ENCODE data around the gene STAC2.

Gene STAC2

GRCh38 chr17:39231591-39232551 is 6.1 kb upstream of the STAC2 start:
- DNase-seq = peak; percentile 53

DNA sequence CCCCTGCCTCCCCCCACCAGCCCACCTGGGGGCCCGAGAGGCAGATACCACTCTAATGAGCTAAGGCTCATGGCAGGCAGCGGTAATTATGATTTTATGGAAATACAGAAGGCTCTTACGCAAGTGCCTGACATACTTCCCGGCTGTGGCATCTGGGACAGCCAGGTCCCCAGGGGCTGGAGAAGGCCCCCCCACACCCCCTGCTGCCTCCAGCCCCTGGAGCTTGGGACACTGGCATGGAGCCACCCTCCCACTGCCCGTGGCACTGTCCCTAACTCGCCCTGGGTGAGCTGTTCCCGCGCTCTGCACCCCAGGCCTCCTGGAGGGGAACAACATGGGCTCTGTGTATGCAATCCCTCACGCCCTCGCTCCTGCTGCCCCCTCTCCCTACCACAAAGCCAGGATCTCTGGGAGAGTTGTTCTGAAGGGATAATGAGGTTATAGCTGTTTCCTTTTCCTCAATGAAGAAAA is 5.4 kb upstream of the STAC2 start:
- no peak for DNase-seq

GRCh38 chr17:39230361-39230760 is 4.6 kb upstream of the STAC2 start:
- no peak for DNase-seq

- no peak for DNase-seq
These were observed 3.6 kb upstream of the STAC2 start for GRCh38 chr17:39229274-39229913.

DNA sequence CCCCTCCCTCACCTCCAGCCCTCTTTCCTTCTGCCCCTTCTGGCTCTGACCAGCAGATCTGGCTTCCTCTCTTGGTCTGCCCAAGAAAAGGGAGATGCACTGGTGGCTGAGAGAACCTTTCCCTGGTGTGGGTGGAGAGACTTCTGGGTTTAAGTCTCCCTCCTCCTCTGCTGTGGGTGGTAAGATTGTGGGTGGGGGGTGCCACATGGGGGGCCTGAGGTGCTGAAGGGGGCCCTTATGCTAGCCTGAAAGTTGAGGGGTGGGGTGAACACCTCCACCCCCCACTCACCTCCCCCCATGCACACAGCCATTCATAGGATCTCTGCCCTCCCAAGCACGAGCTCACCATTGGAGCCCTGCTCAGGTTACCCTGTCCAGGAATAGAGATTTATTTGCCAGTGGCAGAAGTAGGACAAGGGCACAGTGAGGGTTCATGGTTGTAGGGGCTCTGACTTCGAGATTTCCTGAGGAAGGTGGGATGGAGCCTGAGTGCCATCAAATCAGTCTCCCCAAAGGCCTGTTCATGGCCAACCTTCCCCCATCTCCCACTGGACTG is 1.7 kb upstream of the STAC2 start:
- DNase-seq = no peak

DNA sequence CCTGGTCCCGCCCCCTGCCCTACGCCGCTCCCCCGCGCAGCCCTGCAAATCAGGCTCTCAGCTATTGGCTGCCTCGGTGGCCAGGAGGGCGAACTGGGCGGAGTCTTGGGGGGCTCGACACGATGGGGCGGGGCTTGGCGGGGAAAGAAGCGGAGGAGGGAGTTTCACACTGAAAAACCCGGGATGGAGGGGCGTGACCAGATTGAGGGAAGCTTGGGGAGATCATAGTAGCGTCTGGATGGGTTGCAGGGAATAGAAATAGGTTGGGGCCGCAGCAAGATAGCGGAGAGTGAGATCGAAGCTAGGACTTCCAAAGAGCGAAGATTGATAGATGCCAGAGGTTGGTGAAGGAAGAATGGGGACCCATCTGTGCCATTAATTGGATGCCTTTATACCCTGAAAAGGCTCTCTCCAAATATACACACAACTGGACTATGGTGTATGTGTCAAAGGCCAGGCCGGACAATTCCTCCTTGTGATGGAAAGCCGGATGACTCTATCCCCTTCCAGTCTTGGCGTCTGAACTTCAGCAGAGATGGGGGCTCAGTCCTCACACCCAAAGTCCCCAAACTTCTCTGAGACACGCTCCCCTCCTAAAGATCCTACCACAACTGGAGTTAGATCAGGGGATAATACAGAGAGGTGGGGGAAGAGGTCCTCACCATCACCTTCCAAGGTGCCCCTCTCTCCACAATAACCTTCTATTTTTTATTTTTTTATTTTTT is 376 bp upstream of the STAC2 start:
- DNase-seq = peak; percentile 29

GRCh38 chr17:39224778-39225307 is 902 bp downstream of the STAC2 start:
- no peak for DNase-seq

GRCh38 chr17:39223907-39224777 is 1.6 kb downstream of the STAC2 start:
- DNase-seq = no peak

DNA sequence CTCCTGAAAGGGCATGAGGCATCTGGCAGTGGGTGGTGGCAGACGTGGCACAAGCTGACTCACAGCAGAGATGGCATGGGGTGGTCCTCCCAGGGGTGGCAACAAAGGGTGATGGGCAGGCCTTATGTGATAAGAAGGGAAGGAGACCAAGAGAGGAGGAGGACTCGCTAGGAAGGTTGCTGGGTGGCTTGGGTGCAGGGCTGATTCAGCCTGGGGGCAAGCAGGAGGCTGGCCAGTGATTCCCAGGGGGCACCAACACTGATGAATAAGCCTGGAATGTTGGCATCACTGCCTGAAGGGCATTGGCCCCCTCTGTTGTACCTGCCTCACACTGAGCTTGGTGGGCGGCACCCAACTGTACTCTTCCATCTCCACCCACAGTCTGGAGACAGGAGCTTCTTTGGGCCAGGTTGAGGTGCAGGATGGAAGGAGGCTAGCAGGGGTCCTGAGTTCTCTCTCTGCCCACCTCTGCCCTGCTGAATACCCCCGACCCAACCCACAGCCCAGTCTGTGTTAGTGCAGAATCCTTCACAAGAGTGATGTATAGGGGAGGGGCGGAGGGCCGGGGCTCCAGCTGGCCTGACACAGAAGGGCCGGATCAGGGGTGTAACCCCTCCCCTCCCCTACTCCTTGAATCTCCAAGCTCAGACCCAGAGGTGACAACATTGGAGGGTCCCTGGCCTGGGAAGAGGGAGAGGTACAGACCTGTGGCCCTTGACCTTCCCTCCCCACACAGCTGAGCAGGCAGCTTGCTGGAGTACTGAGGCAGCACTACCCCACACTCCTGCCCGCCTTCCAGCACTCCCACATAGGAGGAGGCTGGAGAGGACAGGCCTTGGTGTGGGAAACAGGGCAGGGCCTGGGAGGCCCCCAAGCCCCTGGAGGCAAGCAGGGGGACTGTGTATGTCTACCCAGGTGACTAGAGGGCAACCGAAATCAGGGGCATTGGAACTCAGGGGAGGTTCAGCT is 2.6 kb downstream of the STAC2 start:
- no peak for DNase-seq

GRCh38 chr17:39222151-39222550 is 3.6 kb downstream of the STAC2 start:
- no peak for DNase-seq

DNA sequence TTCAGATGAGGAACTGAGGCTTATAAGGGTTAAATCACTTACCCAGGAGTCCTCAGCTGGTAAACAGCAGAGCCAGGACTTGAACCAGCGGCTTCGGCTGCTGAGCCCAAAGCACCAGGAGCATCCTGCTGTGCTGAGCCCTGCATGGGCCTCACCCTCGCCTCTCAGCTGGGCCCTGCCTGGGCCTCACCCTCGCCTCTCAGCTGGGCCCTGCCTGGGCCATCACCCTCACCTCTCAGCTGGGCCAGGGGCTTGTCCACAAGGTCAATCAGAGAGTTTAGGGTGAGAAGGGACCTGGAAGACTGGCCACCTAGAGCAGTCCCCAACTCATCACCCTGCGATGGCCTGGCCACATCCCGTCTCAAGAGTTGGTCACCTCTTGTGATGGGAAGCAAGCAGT is 4.2 kb downstream of the STAC2 start:
- DNase-seq = no peak

- no peak for DNase-seq
These were observed 6.0 kb downstream of the STAC2 start for GRCh38 chr17:39219647-39220154.

DNA sequence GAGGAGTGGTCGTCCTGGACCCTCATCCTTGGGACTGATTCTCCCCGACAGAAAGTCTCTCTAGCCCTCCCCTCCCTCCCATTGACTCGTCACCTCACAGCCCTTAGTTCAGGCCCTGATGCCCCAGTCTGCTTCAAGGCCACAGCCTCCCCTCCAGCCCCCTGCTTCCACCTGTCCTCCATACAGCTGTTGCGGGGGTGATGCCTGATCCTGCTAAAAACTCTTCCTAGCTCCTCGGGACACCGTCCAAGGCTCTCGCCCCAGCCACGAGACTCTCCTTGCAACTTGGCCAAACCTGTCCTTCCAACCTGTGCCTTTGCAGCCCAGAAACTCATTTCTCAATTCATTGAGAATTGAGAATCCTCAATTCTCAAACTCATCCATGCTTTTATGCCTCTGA is 6.8 kb downstream of the STAC2 start:
- no peak for DNase-seq

DNA sequence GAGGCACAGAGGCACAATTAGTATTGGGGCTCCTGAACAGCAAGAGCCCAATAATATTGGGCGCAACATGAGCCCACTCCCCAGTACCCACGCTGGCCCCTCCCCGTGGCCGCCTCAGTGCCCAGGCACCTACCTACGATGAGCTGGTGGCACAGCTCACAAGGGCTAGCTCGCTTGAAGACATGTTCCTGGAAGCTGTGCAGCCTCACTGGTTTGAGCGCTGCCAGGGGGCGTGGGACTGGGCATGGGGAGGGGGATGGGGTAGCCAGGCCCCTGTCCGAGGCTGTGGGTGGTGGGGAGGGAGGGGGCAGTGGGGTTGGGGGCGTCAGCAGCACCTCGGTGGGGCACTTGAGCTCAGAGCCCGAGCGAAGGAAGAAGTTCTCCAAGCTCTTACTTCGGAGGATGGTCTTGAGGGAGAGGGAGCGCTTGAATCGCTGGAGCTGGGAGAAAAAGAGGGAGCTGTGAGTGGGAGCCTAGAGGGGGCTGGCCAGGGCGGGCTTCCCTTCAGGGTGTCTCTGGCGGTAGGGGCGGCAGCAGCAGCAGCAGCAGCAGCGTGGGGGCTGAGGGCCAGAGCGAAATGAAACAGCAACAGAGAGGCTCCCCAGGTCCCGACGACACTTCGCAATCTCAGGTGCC is 7.9 kb downstream of the STAC2 start:
- DNase-seq = no peak

GRCh38 chr17:39213852-39214251 is 11.9 kb downstream of the STAC2 start:
- no peak for DNase-seq

DNA sequence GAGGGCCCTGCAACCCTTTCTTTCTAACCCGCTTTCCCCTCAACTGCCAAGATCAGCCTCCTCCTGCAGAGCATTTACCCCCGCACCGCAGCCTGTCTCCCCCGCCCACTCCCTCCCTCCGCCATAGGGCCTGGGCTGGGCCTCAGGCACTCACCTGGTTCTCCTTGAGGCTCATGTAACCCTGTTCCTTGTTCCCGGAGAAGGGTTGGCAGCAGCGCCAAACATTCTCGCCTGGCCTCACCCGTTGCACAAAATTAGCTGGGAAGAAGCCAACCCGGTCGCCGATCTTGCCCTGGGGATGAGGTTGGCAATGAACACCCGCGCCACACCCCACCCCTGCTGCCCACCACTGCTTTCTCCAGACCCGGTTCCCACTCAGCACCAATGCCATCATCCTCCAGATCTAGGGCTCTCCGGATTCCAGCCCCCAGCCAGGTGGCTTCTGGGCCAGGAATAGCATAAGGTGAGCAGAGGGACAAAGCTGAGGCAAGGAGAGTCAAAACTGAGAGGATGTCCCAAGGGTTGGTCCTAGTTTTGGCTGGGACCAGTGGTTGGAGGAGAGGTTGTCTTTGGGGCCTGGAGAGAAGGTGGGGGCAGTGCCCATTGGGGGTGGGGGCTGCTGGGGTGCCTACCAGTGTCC is 12.8 kb downstream of the STAC2 start:
- DNase-seq = no peak

DNA sequence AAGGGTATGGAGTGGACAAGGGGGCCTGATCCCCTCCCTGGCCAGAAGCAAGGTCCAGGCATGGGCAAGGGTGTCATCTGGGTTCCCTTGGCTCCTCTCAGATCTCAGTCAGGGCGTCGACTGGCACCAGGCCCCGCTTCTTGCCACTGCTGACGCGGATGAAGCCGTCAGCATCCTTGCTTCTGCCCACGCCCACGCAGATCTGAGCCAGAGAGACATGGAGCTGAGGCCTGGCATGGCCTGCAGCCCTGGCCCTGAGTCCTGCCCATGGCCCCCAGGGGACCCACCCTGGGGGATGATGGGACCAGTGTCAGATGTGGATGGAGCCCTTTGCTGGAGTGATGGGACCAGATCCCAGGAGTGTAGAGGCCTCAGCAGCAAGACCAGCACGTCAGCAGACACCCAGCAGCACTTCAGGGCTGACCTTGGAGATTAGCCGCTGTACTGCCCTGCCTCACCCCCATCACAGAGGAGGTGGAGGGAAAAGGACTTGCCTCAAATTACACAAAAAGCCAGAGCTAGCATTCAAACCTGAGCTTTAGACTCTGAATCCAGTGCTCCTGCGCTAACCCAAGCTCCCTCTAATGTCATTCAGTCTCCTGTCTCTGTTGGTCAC is 13.4 kb downstream of the STAC2 start:
- DNase-seq = no peak

- no peak for DNase-seq
These were observed 15.7 kb downstream of the STAC2 start for GRCh38 chr17:39210093-39210434.
